Measurements from ENCODE around the gene OXGR1. TPM values are rescaled to one million over a fixed set of nuclear protein-coding genes. Genes with fewer than 3 reads are reported as not detected.

Gene OXGR1
- total RNA-seq, 1 donor from 2014 or later = 0.80 TPM

GRCh38 chr13:97003071-97003470, 8.8 kb upstream of the OXGR1 start:
- DNase-seq (ENCODE audit: extremely low spot score, unreplicated experiment) = no peak
- Mint-ChIP-seq H3K4me1 (ENCODE audit: unreplicated experiment) (peaks cover 20% of the 10 kb centered on the region), H3K27me3 (peaks cover 17% of the 10 kb centered on the region), H3K4me3 (no peak overlapping the region), H3K9me3 (peaks cover 4% of the 10 kb centered on the region), H3K36me3 (no peaks in the 10 kb centered on the region), H3K27ac (no peak overlapping the region)
- no peak for TF ChIP-seq CTCF (conservative IDR thresholded peaks at IDR 0.05)

- no peak for TF ChIP-seq CTCF (conservative IDR thresholded peaks at IDR 0.05)
- Mint-ChIP-seq H3K4me1 (ENCODE audit: unreplicated experiment) (peaks cover 20% of the 10 kb centered on the region), H3K9me3 (peaks cover 4% of the 10 kb centered on the region), H3K27me3 (peaks cover 22% of the 10 kb centered on the region), H3K27ac (no peak overlapping the region), H3K4me3 (no peak overlapping the region), H3K36me3 (no peaks in the 10 kb centered on the region)
- DNase-seq (ENCODE audit: extremely low spot score, unreplicated experiment) = no peak
Observed at GRCh38 chr13:97002581-97002980, 8.3 kb upstream of the OXGR1 start.

- Mint-ChIP-seq H3K27ac (no peak overlapping the region), H3K27me3 (peaks cover 30% of the 10 kb centered on the region), H3K4me3 (no peak overlapping the region), H3K4me1 (ENCODE audit: unreplicated experiment) (peaks cover 20% of the 10 kb centered on the region), H3K9me3 (peaks cover 4% of the 10 kb centered on the region), H3K36me3 (no peaks in the 10 kb centered on the region)
- TF ChIP-seq CTCF (conservative IDR thresholded peaks at IDR 0.05) = no peak
- DNase-seq (ENCODE audit: extremely low spot score, unreplicated experiment) = no peak
Observed at GRCh38 chr13:97001636-97002035, 7.4 kb upstream of the OXGR1 start.

- Mint-ChIP-seq H3K9me3 (peaks cover 4% of the 10 kb centered on the region), H3K4me3 (no peak overlapping the region), H3K27ac (no peak overlapping the region), H3K27me3 (peaks cover 38% of the 10 kb centered on the region), H3K36me3 (no peaks in the 10 kb centered on the region), H3K4me1 (ENCODE audit: unreplicated experiment) (peaks cover 12% of the 10 kb centered on the region)
- TF ChIP-seq CTCF (conservative IDR thresholded peaks at IDR 0.05) = no peak
- DNase-seq (ENCODE audit: extremely low spot score, unreplicated experiment) = no peak
Observed at GRCh38 chr13:97000295-97000925, 6.1 kb upstream of the OXGR1 start.

GRCh38 chr13:96999091-96999490, 4.8 kb upstream of the OXGR1 start:
- no peak for TF ChIP-seq CTCF (conservative IDR thresholded peaks at IDR 0.05)
- DNase-seq (ENCODE audit: extremely low spot score, unreplicated experiment) = no peak
- no peak overlapping the region for H3K4me3 Mint-ChIP-seq
- peaks cover 49% of the 10 kb centered on the region for H3K27me3 Mint-ChIP-seq
- H3K9me3 Mint-ChIP-seq = peaks cover under 1% of the 10 kb centered on the region
- H3K36me3 Mint-ChIP-seq = no peaks in the 10 kb centered on the region
- H3K27ac Mint-ChIP-seq = no peak overlapping the region
- peaks cover 14% of the 10 kb centered on the region for H3K4me1 Mint-ChIP-seq (ENCODE audit: unreplicated experiment)

Data from type B pancreatic cell (in vitro differentiated cells).